Inflammatory macrophage (primary cell): Measurements from ENCODE around the gene ADCY1.

ENCODE experiments used
- DNase-seq, 2 donors: peaks; one replicate each; pipeline ENCODE4 v3.0.0-alpha.2; 2020 to 2022

The ADCY1 gene

DNA sequence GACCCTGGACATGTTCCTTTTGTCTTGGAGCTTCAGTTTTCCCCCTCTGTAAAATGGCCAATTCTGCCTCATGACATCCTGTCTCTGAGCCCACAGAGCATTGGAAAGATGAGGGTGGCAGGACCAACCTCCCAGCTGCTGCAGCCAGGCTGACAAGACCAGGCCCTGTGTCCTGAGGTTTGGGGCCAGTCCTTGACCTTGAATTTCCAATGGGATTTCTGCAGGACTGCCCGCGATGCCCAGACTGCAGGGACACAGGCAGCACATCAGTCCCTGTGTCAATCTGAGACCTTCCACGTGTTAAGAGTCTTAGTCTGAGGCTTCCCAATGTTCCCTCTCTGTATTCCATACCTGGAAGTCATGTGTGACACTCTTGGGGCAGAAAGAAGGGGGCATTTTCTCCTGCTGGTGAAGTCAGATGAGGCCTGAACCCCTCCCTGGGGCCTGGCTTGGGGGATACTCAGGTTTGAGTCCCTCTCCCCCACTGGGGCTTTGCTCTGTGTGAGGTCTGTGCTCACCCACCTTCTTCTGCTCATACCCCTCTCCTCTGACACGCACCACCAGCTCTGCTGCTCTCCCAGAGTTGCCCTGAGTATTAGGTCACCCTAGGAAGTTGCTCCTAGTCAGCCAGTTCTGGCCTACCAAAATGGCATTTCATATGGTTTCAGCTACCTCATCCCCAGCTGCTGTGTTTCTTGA lies 79.2 kb downstream of the ADCY1 start:
- no peak for DNase-seq

DNA sequence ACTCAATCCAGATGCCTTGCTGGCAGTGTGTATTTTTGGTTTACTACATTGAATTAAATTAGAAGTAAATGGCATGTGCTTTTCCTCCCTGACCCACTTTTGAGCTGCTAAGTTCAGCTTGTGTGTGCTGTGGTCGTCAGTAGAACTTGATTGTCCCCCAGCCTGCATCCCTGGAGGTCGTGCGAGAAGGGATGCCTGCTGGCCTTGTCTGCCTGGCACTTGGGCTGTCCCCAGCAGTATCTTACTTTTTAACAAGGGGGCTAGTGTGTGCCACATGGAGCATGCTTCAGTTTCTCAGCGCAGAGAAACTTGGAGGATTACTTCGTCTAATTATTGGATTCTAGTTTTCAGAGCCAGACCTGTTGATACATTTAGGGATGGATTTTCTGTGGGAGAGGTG lies 80.2 kb downstream of the ADCY1 start:
- DNase-seq: no peak

GRCh38 chr7:45655539-45655938 lies 81.4 kb downstream of the ADCY1 start:
- DNase-seq: no peak

GRCh38 chr7:45656431-45656830 lies 82.3 kb downstream of the ADCY1 start:
- DNase-seq: no peak

- no peak for DNase-seq
Measured at GRCh38 chr7:45657136-45657889, 83.1 kb downstream of the ADCY1 start.

DNA sequence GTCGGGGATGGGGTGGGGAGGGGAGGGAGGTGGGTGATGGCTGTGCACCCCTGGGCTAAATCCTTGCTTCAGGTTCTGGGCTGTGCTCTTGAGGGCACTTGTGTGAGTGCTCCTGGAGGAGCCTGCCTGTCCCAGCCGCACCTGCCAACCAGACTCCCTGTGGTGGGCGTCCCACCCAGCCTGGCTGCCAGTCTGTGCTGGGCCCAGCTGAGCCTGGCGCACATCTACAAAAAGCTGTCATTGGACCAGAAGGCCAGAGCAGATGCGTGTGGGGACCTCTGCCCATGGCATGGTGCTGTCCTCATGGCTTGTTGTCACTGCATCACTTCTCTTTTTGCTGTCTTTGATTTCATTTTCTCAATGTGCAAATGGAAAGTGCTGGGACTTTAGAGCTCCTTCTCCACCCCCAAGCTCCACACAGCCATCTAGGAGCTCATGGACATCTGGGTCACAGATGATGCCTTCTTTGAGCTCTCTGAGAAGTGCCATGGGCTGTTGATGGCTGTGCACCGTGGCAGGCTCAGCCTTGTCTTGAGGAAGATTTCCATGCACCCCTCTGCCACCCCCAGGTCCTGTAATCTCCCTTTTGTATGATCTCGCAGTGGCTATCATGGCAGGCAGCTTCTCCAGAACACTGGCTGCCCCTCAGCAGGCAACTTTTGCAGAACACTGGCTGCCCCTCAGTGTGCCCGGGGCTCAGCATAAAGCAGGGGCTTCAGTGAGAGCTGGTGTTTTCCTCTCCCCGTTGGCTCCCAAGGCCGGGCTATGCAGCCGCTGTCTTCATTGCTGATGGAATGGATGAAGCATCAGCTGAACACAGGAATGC lies 83.9 kb downstream of the ADCY1 start:
- no peak for DNase-seq

- no peak for DNase-seq
Measured at GRCh38 chr7:45658716-45659495, 84.7 kb downstream of the ADCY1 start.

DNA sequence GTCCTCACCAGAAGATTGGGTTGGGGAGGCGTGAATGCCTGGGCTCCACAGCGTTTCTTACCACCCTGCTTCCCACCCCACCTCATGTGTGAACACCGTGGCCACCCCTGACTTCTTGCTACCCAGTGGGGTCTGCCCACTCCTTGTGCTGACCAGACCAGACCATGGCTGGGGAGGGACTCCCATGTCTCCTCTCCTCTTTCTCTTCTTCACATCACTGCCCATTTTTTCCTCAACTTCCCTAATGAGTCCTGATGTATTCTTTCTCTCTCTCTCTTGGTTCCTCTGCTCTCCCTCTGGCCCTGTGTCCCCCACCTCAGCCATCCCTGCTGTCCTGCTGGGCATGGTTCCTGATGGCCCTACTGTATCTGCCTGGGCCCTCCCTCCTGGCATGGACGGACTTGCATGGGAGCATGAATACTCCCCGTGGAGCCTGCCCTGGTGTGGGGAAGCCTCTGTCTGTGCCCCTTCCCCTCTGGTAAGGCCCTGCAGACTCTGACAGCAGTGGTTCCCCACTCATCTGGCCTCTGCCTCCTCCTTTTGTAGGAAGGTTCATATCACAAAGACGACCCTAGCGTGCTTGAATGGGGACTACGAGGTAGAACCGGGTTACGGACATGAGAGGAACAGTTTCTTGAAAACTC lies 85.5 kb downstream of the ADCY1 start:
- DNase-seq: no peak

DNA sequence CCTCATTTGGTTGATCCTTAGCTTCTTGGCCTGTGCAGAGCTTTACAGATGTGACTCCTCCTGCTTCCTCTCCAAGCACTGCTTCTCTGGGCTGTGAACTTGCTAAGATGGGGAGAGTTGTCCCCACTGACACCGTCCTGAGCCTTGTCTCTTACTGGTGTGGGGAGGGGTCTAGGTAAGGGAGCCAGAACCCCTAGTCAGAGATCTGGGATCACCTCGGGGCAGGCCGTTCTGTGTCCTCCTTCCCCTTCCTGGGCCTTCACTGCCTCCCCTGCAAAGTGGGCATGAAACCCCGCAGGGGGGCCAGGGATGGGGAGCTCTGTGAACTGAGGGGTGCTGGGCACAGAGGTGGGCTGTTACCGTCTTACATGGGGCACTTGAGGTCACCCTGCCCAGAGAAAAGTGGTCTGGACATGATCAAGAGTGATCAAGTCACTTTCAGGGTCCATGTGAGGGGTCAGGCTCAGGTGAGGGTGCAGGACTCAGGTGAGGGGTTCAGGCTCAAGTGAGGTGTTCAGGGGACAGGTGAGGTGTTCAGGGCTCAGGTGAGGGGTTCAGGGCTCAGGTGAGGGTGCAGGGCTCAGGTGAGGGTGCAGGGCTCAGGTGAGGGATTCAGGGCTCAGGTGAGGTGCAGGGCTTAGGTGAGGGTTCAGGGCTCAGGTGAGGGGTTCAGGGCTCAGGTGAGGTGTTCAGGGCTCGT lies 86.2 kb downstream of the ADCY1 start:
- no peak for DNase-seq

DNA sequence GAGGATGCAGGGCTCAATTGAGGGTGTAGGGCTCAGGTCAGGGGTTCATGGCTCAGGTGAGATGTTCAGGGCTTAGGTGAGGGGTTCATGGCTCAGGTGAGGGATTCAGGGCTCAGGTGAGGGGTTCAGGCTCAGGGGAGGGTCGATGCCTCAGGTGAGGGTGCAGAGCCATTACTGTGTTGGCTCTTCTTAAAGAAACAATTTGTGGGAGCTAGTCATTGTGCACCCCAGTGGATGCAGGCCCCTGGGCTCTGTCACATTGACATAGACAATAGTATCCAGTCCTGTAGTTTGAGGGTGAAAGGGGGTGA lies 86.7 kb downstream of the ADCY1 start:
- no peak for DNase-seq

DNA sequence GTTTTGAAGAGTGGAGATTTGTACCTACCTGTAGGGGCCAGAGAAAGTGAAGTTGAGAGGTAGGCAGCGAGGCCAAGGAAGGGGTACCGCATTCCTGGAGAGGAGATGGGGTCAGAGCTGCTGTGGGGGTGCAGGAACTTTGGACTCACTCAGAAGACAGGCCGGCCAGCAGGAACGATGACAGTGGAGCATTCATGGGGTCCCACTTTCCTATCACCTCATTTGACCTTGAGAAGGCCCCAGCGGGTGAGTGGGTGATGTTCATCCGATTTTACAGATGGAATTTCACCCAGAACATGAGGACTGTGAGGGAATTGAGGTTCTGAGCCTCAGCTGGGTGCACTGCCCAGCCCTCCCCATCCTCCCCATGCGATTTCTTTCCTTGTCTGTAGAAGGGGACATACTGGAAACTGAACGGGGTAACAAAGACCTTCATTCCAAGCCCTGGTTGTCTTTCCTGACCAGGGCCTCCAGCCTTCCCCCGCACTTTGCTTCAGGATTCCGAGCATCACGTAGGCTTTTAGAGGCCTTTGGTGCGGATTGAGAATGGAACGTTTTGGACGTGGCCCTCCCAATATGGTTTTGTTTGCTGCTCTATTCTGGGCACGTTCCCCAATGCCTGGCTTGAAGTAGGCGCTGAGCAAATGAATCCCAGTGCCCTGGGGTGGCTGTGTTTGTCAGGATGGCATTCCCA lies 87.3 kb downstream of the ADCY1 start:
- no peak for DNase-seq

- no peak for DNase-seq
Measured at GRCh38 chr7:45662018-45662417, 87.8 kb downstream of the ADCY1 start.

GRCh38 chr7:45662540-45663166 lies 88.5 kb downstream of the ADCY1 start:
- DNase-seq: no peak

DNA sequence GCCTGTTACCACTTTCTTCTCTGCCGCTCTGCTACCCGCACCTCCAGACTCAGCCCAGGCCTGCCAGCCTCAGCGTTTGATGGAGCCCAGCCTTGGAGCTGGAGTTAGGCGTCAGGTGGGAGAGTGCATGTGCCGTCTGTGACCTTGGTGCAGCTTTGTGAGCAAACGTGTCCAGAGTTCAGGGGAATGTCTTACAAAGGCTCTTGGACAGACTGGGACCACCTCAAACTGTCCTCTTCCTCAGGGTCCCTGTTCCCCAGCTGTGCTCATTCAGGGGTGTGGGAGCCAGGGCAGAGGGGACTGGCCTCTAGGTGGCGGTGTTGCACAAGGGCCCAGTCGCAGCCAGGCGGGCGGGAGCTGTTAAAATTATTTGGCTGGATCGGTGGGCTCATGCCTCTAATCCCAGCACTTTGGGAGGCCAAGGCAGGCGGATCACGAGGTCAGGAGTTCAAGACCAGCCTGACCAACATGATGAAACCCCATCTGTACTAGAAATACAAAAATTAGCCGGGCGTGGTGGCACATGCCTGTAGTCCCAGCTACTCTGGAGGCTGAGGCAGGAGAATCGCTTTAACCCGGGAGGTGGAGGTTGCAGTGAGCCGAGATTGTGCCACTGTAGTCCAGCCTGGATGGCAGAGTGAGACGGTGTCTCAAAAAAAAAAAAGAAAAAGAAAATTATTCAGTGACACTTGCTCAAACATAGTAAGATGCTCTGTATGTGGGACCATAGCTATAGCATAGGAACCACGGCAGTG lies 89.2 kb downstream of the ADCY1 start:
- DNase-seq: peak in 1 of 2 donors; percentile 7

GRCh38 chr7:45663965-45664633 lies 89.9 kb downstream of the ADCY1 start:
- no peak for DNase-seq

DNA sequence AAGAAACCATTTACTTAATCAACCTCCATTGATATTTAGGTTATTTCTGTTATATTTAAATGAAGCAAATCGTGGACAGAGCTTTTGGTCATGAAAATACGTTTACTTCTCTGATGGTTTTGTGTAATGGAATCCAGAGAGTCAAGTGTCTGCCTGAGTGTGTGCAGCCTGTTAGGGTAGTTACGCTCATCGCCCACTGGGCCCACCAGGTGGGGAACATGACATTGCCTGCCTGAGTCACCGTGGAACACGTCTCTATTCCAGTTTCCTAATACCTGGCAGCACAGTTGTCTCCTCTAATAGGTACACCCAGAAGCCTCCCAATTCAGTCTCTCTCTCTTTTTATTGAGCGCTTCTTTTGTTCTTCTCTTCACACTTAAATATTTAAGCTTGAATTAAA lies 91.0 kb downstream of the ADCY1 start:
- no peak for DNase-seq

DNA sequence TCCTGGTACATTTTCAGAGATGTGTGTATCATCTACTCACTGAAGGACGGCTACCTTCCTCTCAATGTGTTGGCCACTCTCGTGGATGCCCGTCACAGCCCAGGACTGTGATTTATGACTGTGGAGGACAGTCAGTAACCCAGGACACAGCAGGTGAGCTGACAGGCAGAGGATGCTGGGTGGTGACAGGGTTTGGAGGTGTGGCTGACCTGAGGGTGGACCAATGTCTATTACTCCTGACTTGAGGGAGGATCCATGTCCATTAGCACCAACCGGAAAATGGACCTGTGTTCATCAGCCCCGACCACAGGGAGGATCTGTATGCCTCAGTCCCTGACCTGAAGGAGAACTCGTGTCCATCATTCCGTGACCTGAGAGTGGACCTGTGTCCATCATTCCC lies 96.1 kb downstream of the ADCY1 start:
- no peak for DNase-seq

- DNase-seq: no peak
Measured at GRCh38 chr7:45670717-45671116, 96.5 kb downstream of the ADCY1 start.

DNA sequence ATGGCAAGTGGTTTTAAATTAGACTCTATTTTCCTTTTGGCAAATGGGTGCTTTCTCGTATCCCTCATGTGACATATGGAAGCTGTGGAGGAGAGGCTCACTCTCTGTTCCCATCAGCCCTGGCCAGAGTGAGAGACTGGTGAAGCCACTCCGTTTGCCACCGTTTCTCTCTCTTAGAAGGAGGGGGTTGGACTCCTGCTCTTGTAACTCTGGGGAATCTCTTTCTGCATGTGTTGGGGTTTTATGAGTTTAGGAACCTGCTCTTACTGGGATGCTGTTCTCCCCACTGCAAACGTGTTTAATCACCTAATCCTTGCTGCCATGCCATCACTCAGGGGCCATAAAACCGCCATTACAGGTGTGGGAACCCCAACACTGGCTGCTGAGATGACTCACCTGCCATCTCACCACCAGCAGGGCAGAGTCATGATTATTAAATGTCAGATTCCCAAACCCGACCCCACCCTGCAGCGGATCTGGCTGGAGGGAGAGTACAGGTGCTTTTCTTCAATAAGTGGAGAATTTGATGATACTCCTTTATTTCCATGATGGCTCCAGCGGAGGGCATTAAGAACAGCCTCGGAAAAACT lies 103.2 kb downstream of the ADCY1 start:
- no peak for DNase-seq
